ENCODE results near the gene AP4M1. TPM values are rescaled to one million over a fixed set of nuclear protein-coding genes. Genes with fewer than 3 reads are reported as not detected.
A peak's percentile ranks its signal among the peaks of the same experiment; 100 is the strongest.

The AP4M1 gene
- total RNA-seq, 3 donors from 2014 or later: 13.4 to 16.0 (median 16.0) TPM

GRCh38 chr7:100148559-100149328 lies 47.3 kb downstream of the AP4M1 start, which contains the start of gene LAMTOR4:
Gene LAMTOR4, plus strand, starts transcription at chr7:100148918. Its CDS starts 55 bp downstream, at chr7:100148973.
- Mint-ChIP-seq H3K4me3 (peak within 1 kb of the TSS; percentile 99), H3K9me3 (no peaks in the 10 kb centered on the region), H3K36me3 (ENCODE audit: insufficient read depth) (peaks cover 10% of the 10 kb centered on the region), H3K27me3 (ENCODE audit: low read depth) (no peaks in the 10 kb centered on the region), H3K4me1 (ENCODE audit: low read depth) (peaks cover 36% of the 10 kb centered on the region)
- ATAC-seq: peak; percentile 97 to 98
- peak; percentile 96 for DNase-seq

GRCh38 chr7:100152404-100152803 lies 51.0 kb downstream of the AP4M1 start:
- Mint-ChIP-seq H3K4me1 (ENCODE audit: low read depth) (peaks cover 58% of the 10 kb centered on the region), H3K27me3 (ENCODE audit: low read depth) (no peaks in the 10 kb centered on the region), H3K9me3 (no peaks in the 10 kb centered on the region), H3K36me3 (ENCODE audit: insufficient read depth) (peaks cover 21% of the 10 kb centered on the region), H3K4me3 (no peak overlapping the region)
- ATAC-seq (no peak), DNase-seq (no peak)

DNA sequence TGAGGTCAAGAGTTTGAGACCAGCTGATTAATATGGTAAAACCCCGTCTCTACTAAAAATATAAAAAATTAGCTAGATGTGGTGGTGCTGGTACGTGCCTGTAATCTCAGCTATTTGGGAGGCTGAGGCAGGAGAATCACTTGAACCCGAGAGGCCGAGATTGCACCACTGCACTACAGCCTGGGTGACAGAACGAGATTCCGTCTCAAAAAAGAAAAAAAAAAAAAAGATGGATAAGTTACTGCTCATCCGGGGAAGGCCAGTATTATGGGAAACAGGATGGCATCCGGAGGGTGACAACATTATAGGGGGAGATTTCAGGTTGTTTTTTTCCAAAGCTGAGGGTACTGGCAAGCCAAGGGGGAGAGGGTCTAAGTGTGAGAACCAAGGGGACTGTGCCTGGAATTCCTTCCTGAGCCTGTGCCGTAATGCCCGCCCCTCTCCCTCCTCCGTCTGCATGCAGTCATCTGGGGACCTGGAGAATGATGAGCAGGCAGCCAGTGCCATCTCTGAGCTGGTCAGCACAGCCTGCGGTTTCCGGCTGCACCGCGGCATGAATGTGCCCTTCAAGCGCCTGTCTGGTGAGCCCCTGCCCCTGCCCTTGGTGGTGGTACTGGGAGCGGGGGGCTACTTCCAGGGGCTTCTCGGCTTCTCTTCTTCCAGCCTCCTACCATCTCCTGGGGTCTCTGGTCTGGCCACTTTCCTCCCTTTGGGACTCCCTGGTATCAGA lies 51.7 kb downstream of the AP4M1 start:
- no peak for DNase-seq
- Mint-ChIP-seq H3K27me3 (ENCODE audit: low read depth) (no peaks in the 10 kb centered on the region), H3K36me3 (ENCODE audit: insufficient read depth) (peaks cover 24% of the 10 kb centered on the region), H3K4me3 (no peak overlapping the region), H3K4me1 (ENCODE audit: low read depth) (peaks cover 57% of the 10 kb centered on the region), H3K9me3 (no peaks in the 10 kb centered on the region)
- no peak for ATAC-seq

- DNase-seq: no peak
- Mint-ChIP-seq H3K27me3 (ENCODE audit: low read depth) (no peaks in the 10 kb centered on the region), H3K4me1 (ENCODE audit: low read depth) (peaks cover 52% of the 10 kb centered on the region), H3K4me3 (no peak overlapping the region), H3K9me3 (no peaks in the 10 kb centered on the region), H3K36me3 (ENCODE audit: insufficient read depth) (peaks cover 24% of the 10 kb centered on the region)
- no peak for ATAC-seq
These were observed 52.5 kb downstream of the AP4M1 start for GRCh38 chr7:100153708-100154535.

DNA sequence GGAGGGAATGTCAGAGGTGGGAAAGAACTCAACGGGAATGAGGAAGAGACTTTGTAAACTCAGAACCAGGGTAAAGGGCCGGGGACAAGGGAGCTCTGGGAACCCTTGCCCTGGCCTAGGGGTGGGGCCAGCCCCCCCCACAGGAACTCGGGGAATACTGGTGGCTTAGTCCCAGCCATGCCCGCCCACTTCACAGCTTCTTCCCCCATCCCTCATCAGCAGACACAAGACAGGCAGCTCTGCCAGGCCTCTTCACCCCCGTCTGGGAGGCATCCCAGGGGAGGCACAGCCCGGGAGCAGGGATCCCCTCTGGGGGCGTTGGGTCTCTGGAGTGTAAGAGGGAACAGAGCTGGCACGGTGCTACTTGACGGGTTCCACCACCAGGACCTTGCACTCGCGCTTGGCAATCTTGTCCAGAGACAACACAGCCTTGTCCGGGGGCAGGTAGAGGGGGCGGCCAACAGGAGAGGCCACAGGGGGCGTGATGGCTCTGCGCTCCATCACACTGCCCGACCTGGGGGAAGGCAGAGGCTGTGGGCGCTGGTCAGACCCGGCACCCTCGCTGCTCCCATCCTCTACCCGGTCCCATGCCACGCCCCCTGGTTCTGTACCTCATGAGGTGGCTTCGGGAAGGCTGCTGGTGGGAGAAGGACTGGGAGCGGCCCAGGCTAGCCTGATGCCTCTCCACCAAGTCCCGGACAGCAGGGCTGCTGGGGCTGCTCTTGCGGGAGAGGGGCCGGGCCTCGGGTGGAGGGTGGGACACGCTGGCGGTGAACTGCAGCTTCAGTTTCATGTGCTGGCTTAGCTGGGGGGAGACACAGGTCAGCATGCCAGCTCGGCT lies 53.4 kb downstream of the AP4M1 start:
- Mint-ChIP-seq H3K27me3 (ENCODE audit: low read depth) (no peaks in the 10 kb centered on the region), H3K9me3 (no peaks in the 10 kb centered on the region), H3K36me3 (ENCODE audit: insufficient read depth) (peaks cover 24% of the 10 kb centered on the region), H3K4me1 (ENCODE audit: low read depth) (peaks cover 62% of the 10 kb centered on the region), H3K4me3 (no peak overlapping the region)
- ATAC-seq: no peak
- DNase-seq: no peak

- no peak for ATAC-seq
- Mint-ChIP-seq H3K4me1 (ENCODE audit: low read depth) (peaks cover 55% of the 10 kb centered on the region), H3K27me3 (ENCODE audit: low read depth) (no peaks in the 10 kb centered on the region), H3K36me3 (ENCODE audit: insufficient read depth) (peaks cover 19% of the 10 kb centered on the region), H3K9me3 (no peaks in the 10 kb centered on the region), H3K4me3 (no peak overlapping the region)
- DNase-seq: no peak
These were observed 54.3 kb downstream of the AP4M1 start for GRCh38 chr7:100155553-100156317.

DNA sequence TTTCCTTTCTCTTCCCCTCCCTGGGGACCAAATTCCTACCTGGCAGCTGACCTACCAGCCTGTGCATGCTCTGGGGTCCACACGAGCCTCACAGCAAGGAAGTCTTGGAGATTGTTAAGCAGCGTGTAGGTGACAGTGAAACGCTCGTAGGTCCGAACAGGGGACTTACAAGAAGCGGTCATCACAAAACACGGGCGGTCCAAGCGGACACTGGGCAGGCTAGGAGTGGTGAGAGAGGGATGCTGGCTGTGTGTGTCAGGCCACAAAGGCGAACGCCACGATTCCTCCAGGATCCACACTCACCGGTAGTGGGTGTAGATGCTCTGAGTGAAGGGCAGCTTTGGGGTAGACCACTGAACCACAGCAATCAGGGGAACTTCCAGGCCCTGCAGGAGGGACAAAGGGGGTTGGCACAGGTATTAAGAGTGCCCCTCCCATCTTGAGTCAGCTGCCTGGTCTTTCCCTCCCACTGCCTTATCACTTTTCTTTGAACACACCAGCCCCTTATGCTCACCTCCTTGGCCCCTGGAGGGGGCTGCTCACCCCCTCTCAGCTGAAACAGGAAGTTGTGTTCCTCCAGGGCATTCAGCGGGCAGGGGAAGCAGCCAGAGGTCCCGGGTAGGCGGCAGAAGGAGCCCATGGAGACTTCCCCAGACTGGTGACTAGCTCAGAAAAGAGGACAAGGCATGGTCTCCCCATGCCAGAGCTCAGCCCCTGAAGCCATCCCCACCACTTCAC lies 55.1 kb downstream of the AP4M1 start:
- ATAC-seq (peak; percentile 16 to 25), DNase-seq (no peak)
- no peaks in the 10 kb centered on the region for H3K27me3 Mint-ChIP-seq (ENCODE audit: low read depth)
- peaks cover 53% of the 10 kb centered on the region for H3K4me1 Mint-ChIP-seq (ENCODE audit: low read depth)
- no peaks in the 10 kb centered on the region for H3K9me3 Mint-ChIP-seq
- H3K36me3 Mint-ChIP-seq (ENCODE audit: insufficient read depth): peaks cover 19% of the 10 kb centered on the region
- peak overlapping the region; percentile 84 for H3K4me3 Mint-ChIP-seq

DNA sequence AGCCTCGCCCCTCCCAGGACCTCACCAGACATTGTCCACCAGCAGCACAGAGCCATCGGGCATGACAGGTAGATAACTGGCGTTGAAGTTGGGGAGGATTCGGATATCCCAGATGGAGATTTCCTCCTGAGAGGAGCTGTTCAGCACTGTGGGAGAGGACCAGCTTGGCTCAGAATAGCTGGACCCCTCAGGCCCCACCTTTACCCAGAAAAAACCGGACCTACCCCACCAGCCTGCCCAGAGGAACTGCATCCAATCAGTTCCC lies 55.6 kb downstream of the AP4M1 start:
- Mint-ChIP-seq H3K4me3 (peak overlapping the region; percentile 84), H3K4me1 (ENCODE audit: low read depth) (peaks cover 51% of the 10 kb centered on the region), H3K27me3 (ENCODE audit: low read depth) (no peaks in the 10 kb centered on the region), H3K9me3 (no peaks in the 10 kb centered on the region), H3K36me3 (ENCODE audit: insufficient read depth) (peaks cover 19% of the 10 kb centered on the region)
- ATAC-seq (no peak), DNase-seq (no peak)

- Mint-ChIP-seq H3K9me3 (no peaks in the 10 kb centered on the region), H3K36me3 (ENCODE audit: insufficient read depth) (peaks cover 15% of the 10 kb centered on the region), H3K4me3 (peak overlapping the region; percentile 84), H3K4me1 (ENCODE audit: low read depth) (peaks cover 46% of the 10 kb centered on the region), H3K27me3 (ENCODE audit: low read depth) (no peaks in the 10 kb centered on the region)
- DNase-seq (no peak), ATAC-seq (peak in 1 of 2 donors; percentile 13)
These were observed 56.1 kb downstream of the AP4M1 start for GRCh38 chr7:100157334-100158228.
